Measurements from ENCODE around the gene LDLRAD4. TPM values are rescaled to one million over a fixed set of nuclear protein-coding genes. Genes with fewer than 3 reads are reported as not detected.

Gene LDLRAD4
- total RNA-seq, 1 donor from 2014 or later, result 24.7 TPM

- intact Hi-C loops (cut with micrococcal nuclease), result no loop called here
These were observed 322.1 kb downstream of the LDLRAD4 start for GRCh38 chr18:13540477-13541182.

- intact Hi-C loops (cut with micrococcal nuclease), result no loop called here
These were observed 323.3 kb downstream of the LDLRAD4 start for GRCh38 chr18:13541621-13542519.

GRCh38 chr18:13542520-13542847 lies 323.9 kb downstream of the LDLRAD4 start:
- intact Hi-C loops (cut with micrococcal nuclease), result no loop called here

GRCh38 chr18:13543144-13543543 lies 324.6 kb downstream of the LDLRAD4 start:
- intact Hi-C loops (cut with micrococcal nuclease), result no loop called here

GRCh38 chr18:13543811-13544732 lies 325.5 kb downstream of the LDLRAD4 start:
- intact Hi-C loops (cut with micrococcal nuclease), result no loop called here

GRCh38 chr18:13544953-13545352 lies 326.4 kb downstream of the LDLRAD4 start:
- intact Hi-C loops (cut with micrococcal nuclease), result no loop called here

- intact Hi-C loops (cut with micrococcal nuclease), result no loop called here
These were observed 327.0 kb downstream of the LDLRAD4 start for GRCh38 chr18:13545514-13545913.

GRCh38 chr18:13545955-13546354 lies 327.4 kb downstream of the LDLRAD4 start:
- intact Hi-C loops (cut with micrococcal nuclease), result no loop called here

GRCh38 chr18:13546638-13547037 lies 328.1 kb downstream of the LDLRAD4 start:
- intact Hi-C loops (cut with micrococcal nuclease), result no loop called here

GRCh38 chr18:13547347-13547746 lies 328.8 kb downstream of the LDLRAD4 start:
- intact Hi-C loops (cut with micrococcal nuclease), result no loop called here

- intact Hi-C loops (cut with micrococcal nuclease), result no loop called here
These were observed 329.7 kb downstream of the LDLRAD4 start for GRCh38 chr18:13548106-13548819.

- intact Hi-C loops (cut with micrococcal nuclease), result no loop called here
These were observed 330.7 kb downstream of the LDLRAD4 start for GRCh38 chr18:13548966-13549879.

- intact Hi-C loops (cut with micrococcal nuclease), result no loop called here
These were observed 331.3 kb downstream of the LDLRAD4 start for GRCh38 chr18:13549880-13550232.

GRCh38 chr18:13550418-13551304 lies 332.1 kb downstream of the LDLRAD4 start:
- intact Hi-C loops (cut with micrococcal nuclease), result no loop called here

- intact Hi-C loops (cut with micrococcal nuclease), result no loop called here
These were observed 332.7 kb downstream of the LDLRAD4 start for GRCh38 chr18:13551305-13551603.

- intact Hi-C loops (cut with micrococcal nuclease), result no loop called here
These were observed 333.5 kb downstream of the LDLRAD4 start for GRCh38 chr18:13551841-13552733.

GRCh38 chr18:13553449-13553848 lies 334.9 kb downstream of the LDLRAD4 start:
- intact Hi-C loops (cut with micrococcal nuclease), result no loop called here

GRCh38 chr18:13555192-13555591 lies 336.6 kb downstream of the LDLRAD4 start:
- intact Hi-C loops (cut with micrococcal nuclease), result loop anchor here (5.0 kb wide), 1 partner anchor 257 kb away; no protein-coding TSS in a partner anchor
